Measurements from ENCODE around the gene LLGL2.

The LLGL2 gene

DNA sequence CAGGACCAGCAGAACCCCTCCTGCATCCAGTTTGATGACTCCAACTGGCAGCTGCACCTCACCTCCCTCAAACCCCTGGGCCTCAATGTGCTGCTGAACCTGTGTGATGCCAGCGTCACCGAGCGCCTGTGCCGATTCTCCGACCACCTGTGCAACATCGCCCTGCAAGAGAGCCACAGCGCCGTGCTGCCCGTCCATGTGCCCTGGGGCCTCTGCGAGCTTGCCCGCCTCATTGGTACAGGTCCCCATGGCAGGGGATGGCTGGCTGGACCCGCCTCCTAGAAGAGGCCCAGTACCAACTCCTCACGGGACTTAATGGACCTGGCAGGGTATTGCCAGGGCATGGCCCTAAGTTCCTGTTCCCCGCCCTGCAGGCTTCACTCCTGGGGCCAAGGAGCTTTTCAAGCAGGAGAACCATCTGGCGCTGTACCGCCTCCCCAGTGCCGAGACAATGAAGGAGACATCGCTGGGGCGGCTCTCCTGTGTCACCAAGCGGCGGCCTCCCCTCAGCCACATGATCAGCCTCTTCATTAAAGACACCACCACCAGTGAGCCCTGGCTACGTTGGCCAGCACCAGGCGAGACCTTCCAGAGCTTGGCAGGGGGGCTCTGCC, 32.8 kb upstream of the LLGL2 start:
- H3K9me3 ChIP-seq (ENCODE audit: control extremely low read depth in 1 of 5, control insufficient read depth in 4 of 5, insufficient read depth in 2 of 5, low read depth in 1 of 5, low read length in 4 of 5), result no peaks in the 10 kb centered on the region
- no peaks in the 10 kb centered on the region for H3K27me3 ChIP-seq (replicated peaks in 2 of 5; ENCODE audit: control insufficient read depth in 4 of 5, insufficient read depth in 5 of 5, low read length in 4 of 5)
- no peak overlapping the region for H3K27ac ChIP-seq (ENCODE audit: insufficient read depth in 1 of 2, low read depth in 1 of 2, low read length in 2 of 2, poor library complexity in 1 of 2, severe bottlenecking in 2 of 2)
- CTCF ChIA-PET, result interaction anchor here (1.2 kb wide), 1 partner anchor 21 kb away, joined by 3 read pairs; no protein-coding TSS in a partner anchor
- peaks cover 1 to 22% (median 14%) of the 10 kb centered on the region in 4 experiments for H3K4me1 ChIP-seq (ENCODE audit: control extremely low read depth in 1 of 4, control insufficient read depth in 4 of 4, insufficient read depth in 4 of 4, low read length in 3 of 4)
- no peak overlapping the region for H3K4me3 ChIP-seq (ENCODE audit: control insufficient read depth in 1 of 7, extremely low read depth in 1 of 7, insufficient read depth in 4 of 7, low read depth in 2 of 7, low read length in 6 of 7)
- 91% methylated on average over 12 of the region's 23 CpGs for WGBS (ENCODE audit: insufficient coverage)
- POLR2A ChIA-PET, result no interaction called here
- no peak for DNase-seq
- peaks cover 2 to 73% (median 51%) of the 10 kb centered on the region in 4 experiments for H3K36me3 ChIP-seq (ENCODE audit: control insufficient read depth in 4 of 4, insufficient read depth in 4 of 4, low read length in 3 of 4)

DNA sequence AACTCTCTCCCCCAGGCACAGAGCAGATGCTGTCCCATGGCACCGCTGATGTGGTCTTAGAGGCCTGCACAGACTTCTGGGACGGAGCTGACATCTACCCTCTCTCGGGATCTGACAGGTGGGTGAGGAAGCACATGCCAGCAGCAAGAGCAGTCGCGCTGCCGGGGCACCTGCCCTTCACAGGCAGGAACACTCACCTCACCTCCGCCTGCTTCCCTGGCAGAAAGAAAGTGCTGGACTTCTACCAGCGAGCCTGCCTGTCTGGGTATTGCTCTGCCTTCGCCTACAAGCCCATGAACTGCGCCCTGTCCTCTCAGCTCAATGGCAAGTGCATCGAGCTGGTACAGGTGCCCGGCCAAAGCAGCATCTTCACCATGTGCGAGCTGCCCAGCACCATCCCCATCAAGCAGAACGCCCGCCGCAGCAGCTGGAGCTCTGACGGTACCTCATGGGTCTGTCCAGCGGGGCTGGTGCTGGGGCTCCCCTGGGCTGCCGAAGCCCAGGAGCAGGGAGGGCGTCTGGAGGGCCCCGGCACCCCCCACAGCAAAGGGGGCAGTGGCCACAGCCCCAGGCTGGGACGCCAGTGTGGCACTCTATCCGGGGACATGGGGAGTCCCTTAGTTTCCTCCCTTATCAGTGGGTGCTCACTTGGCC, 31.9 kb upstream of the LLGL2 start:
- CTCF ChIA-PET, result interaction anchor here (1.1 to 1.7 kb wide), 2 partner anchors 10 to 23 kb away, joined by 3 to 5 read pairs; partner anchors contain the start of gene TSEN54
- Histone ChIP-seq H3K36me3 (ENCODE audit: control insufficient read depth in 4 of 4, insufficient read depth in 4 of 4, low read length in 3 of 4) (peaks cover 2 to 73% (median 56%) of the 10 kb centered on the region in 4 experiments), H3K27me3 (replicated peaks in 2 of 5; ENCODE audit: control insufficient read depth in 4 of 5, insufficient read depth in 5 of 5, low read length in 4 of 5) (no peaks in the 10 kb centered on the region), H3K4me1 (ENCODE audit: control extremely low read depth in 1 of 4, control insufficient read depth in 4 of 4, insufficient read depth in 4 of 4, low read length in 3 of 4) (peaks cover 3 to 22% (median 15%) of the 10 kb centered on the region in 4 experiments), H3K27ac (ENCODE audit: insufficient read depth in 1 of 2, low read depth in 1 of 2, low read length in 2 of 2, poor library complexity in 1 of 2, severe bottlenecking in 2 of 2) (no peak overlapping the region), H3K4me3 (ENCODE audit: control insufficient read depth in 1 of 7, extremely low read depth in 1 of 7, insufficient read depth in 4 of 7, low read depth in 2 of 7, low read length in 6 of 7) (no peak overlapping the region), H3K9me3 (ENCODE audit: control extremely low read depth in 1 of 5, control insufficient read depth in 4 of 5, insufficient read depth in 2 of 5, low read depth in 1 of 5, low read length in 4 of 5) (no peaks in the 10 kb centered on the region)
- POLR2A ChIA-PET, result interaction anchor here (0.6 kb wide), 1 partner anchor 8 kb away, joined by 3 read pairs; no protein-coding TSS in a partner anchor
- no peak for DNase-seq
- WGBS (ENCODE audit: insufficient coverage), result 98% methylated on average over 17 of the region's 23 CpGs

DNA sequence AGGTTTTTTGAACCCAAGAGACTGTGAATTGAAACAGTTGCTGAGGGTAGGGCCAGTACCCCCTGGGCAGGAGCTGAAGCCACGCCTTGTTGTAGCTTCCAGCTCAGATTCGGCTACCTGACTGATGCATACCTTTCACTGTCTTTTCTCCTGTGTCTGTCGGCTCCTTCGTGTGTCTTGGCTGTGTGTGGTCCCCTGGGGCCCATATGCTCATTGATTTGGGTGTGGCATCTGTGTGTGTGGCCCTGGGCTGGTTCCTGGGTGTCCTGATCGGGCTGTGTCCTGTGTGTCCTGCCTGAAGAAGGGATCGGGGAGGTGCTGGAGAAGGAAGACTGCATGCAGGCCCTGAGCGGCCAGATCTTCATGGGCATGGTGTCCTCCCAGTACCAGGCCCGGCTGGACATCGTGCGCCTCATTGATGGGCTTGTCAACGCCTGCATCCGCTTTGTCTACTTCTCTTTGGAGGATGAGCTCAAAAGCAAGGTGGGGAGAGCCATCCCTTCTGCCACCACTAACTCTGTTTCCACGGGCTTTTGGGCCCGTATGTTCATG, 31.1 kb upstream of the LLGL2 start:
- POLR2A ChIA-PET, result no interaction called here

DNA sequence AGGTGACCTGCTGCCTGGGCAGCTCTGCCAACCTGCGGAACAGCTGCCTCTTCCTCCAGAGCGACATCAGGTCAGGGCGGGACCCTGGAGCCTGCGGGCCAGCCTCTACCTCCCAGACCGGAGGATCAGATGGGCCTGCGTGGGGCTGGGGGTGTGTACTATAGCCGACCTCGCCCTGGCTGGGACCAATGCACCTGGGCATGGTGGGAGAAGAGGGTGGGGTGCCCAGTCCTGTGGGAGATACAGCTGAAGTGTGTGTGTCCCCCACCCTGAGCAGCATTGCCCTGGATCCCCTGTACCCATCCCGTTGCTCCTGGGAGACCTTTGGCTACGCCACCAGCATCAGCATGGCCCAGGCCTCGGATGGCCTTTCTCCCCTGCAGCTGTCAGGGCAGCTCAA, 29.5 kb upstream of the LLGL2 start:
- Histone ChIP-seq H3K36me3 (ENCODE audit: control insufficient read depth in 4 of 4, insufficient read depth in 4 of 4, low read length in 3 of 4) (peaks cover 2 to 91% (median 65%) of the 10 kb centered on the region in 4 experiments), H3K4me1 (ENCODE audit: control extremely low read depth in 1 of 4, control insufficient read depth in 4 of 4, insufficient read depth in 4 of 4, low read length in 3 of 4) (peaks cover 3 to 28% (median 20%) of the 10 kb centered on the region in 4 experiments), H3K4me3 (ENCODE audit: control insufficient read depth in 1 of 7, extremely low read depth in 1 of 7, insufficient read depth in 4 of 7, low read depth in 2 of 7, low read length in 6 of 7) (no peak overlapping the region), H3K27me3 (replicated peaks in 2 of 5; ENCODE audit: control insufficient read depth in 4 of 5, insufficient read depth in 5 of 5, low read length in 4 of 5) (no peaks in the 10 kb centered on the region), H3K27ac (ENCODE audit: insufficient read depth in 1 of 2, low read depth in 1 of 2, low read length in 2 of 2, poor library complexity in 1 of 2, severe bottlenecking in 2 of 2) (no peak overlapping the region), H3K9me3 (ENCODE audit: control extremely low read depth in 1 of 5, control insufficient read depth in 4 of 5, insufficient read depth in 2 of 5, low read depth in 1 of 5, low read length in 4 of 5) (no peaks in the 10 kb centered on the region)
- WGBS (ENCODE audit: insufficient coverage), result 100% methylated on average over 11 of the region's 11 CpGs
- ChIA-PET CTCF (interaction anchor here (0.9 to 1.4 kb wide), 2 partner anchors 9 to 63 kb away, joined by 3 read pairs; no protein-coding TSS in a partner anchor), POLR2A (interaction anchor here (0.5 kb wide), 1 partner anchor 36 kb away, joined by 5 read pairs; no protein-coding TSS in a partner anchor)
- DNase-seq, result no peak

More for the DNA sequence above, 31.1 kb upstream of the LLGL2 start:
- H3K27ac ChIP-seq (ENCODE audit: insufficient read depth in 1 of 2, low read depth in 1 of 2, low read length in 2 of 2, poor library complexity in 1 of 2, severe bottlenecking in 2 of 2), result no peak overlapping the region
- no peak overlapping the region for H3K4me3 ChIP-seq (ENCODE audit: control insufficient read depth in 1 of 7, extremely low read depth in 1 of 7, insufficient read depth in 4 of 7, low read depth in 2 of 7, low read length in 6 of 7)
- H3K36me3 ChIP-seq (ENCODE audit: control insufficient read depth in 4 of 4, insufficient read depth in 4 of 4, low read length in 3 of 4), result peaks cover 2 to 80% (median 58%) of the 10 kb centered on the region in 4 experiments
- DNase-seq, result no peak
- no peaks in the 10 kb centered on the region for H3K9me3 ChIP-seq (ENCODE audit: control extremely low read depth in 1 of 5, control insufficient read depth in 4 of 5, insufficient read depth in 2 of 5, low read depth in 1 of 5, low read length in 4 of 5)
- WGBS (ENCODE audit: insufficient coverage), result 97% methylated on average over 11 of the region's 14 CpGs
- H3K4me1 ChIP-seq (ENCODE audit: control extremely low read depth in 1 of 4, control insufficient read depth in 4 of 4, insufficient read depth in 4 of 4, low read length in 3 of 4), result peaks cover 3 to 23% (median 23%) of the 10 kb centered on the region in 4 experiments
- CTCF ChIA-PET, result interaction anchor here (1.1 to 1.7 kb wide), 2 partner anchors 9 to 22 kb away, joined by 3 to 5 read pairs; partner anchors contain the start of gene TSEN54
- no peaks in the 10 kb centered on the region for H3K27me3 ChIP-seq (replicated peaks in 2 of 5; ENCODE audit: control insufficient read depth in 4 of 5, insufficient read depth in 5 of 5, low read length in 4 of 5)

DNA sequence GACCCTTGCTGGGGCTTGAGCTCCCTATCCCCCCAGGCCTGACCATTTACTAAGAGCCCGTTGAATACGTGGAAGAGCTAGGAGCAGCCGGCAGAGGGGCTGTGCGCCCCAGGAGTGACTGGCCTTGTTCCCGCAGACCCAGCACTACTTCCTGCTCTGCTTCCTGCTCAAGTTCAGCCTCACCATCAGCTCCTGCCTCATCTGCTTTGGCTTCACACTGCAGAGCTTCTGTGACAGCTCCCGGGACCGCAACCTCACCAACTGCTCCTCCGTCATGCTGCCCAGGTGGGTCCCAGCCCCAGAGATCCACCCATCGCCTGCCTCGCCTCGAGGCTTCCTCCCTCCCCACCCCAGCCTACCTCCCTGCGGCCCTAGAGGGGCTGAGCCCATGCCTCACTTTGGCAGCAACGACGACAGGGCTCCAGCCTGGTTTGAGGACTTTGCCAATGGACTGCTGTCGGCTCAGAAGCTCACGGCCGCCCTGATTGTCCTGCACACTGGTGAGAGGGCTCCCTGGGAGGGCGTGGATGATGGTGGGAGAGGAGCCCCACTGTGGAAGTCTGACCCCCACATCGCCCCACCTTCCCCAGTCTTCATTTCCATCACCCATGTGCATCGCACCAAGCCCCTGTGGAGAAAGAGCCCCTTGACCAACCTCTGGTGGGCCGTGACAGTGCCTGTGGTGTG, 27.3 kb upstream of the LLGL2 start:
- peaks cover 2 to 71% (median 53%) of the 10 kb centered on the region in 4 experiments for H3K36me3 ChIP-seq (ENCODE audit: control insufficient read depth in 4 of 4, insufficient read depth in 4 of 4, low read length in 3 of 4)
- peak overlapping the region in 1 of 2 experiments; percentile 2 for H3K27ac ChIP-seq (ENCODE audit: insufficient read depth in 1 of 2, low read depth in 1 of 2, low read length in 2 of 2, poor library complexity in 1 of 2, severe bottlenecking in 2 of 2)
- ChIA-PET POLR2A (interaction anchor here (0.5 to 1.2 kb wide), 3 partner anchors 11 to 42 kb away, joined by 3 to 4 read pairs (median 3); partner anchors contain the start of gene TMEM94), CTCF (interaction anchor here (0.6 to 2.7 kb wide), 16 partner anchors 10 to 207 kb away, joined by 3 to 18 read pairs (median 4); partner anchors contain the start of genes LLGL2, TMEM94 and TSEN54)
- WGBS (ENCODE audit: insufficient coverage), result 4% methylated on average over 13 of the region's 21 CpGs
- H3K4me3 ChIP-seq (ENCODE audit: control insufficient read depth in 1 of 7, extremely low read depth in 1 of 7, insufficient read depth in 4 of 7, low read depth in 2 of 7, low read length in 6 of 7), result peak overlapping the region in 3 of 7 experiments; percentile 13 to 33 (median 25)
- no peaks in the 10 kb centered on the region for H3K9me3 ChIP-seq (ENCODE audit: control extremely low read depth in 1 of 5, control insufficient read depth in 4 of 5, insufficient read depth in 2 of 5, low read depth in 1 of 5, low read length in 4 of 5)
- peaks cover 3 to 28% (median 19%) of the 10 kb centered on the region in 4 experiments for H3K4me1 ChIP-seq (ENCODE audit: control extremely low read depth in 1 of 4, control insufficient read depth in 4 of 4, insufficient read depth in 4 of 4, low read length in 3 of 4)
- peak; percentile 36 to 73 (median 68) for DNase-seq
- H3K27me3 ChIP-seq (replicated peaks in 2 of 5; ENCODE audit: control insufficient read depth in 4 of 5, insufficient read depth in 5 of 5, low read length in 4 of 5), result no peaks in the 10 kb centered on the region

DNA sequence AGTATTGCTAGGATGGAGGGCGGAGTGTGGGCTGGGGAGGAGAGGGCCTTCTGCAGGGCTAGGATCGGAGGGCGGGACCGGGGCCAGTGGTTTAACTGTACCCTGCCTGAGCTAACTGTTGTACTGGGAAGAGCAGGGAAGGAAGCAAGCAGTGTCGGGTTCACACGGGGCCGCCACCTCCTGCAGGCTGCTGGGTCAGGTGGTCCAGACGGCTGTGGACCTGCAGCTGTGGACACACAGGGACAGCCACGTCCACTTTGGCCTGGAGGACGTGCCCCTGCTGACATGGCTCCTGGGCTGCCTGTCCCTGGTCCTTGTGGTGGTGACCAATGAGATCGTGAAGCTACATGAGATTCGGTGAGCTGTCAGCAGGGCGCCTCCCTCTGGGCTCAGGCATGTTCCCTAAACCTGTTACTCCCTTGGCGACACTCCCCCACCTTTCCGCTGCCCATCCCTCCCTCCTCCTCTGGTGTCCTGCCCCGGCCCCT, 26.7 kb upstream of the LLGL2 start:
- peak in 2 of 3 donors; percentile 9 to 12 for DNase-seq
- peaks cover 2 to 66% (median 47%) of the 10 kb centered on the region in 4 experiments for H3K36me3 ChIP-seq (ENCODE audit: control insufficient read depth in 4 of 4, insufficient read depth in 4 of 4, low read length in 3 of 4)
- no peaks in the 10 kb centered on the region for H3K9me3 ChIP-seq (ENCODE audit: control extremely low read depth in 1 of 5, control insufficient read depth in 4 of 5, insufficient read depth in 2 of 5, low read depth in 1 of 5, low read length in 4 of 5)
- peak overlapping the region in 1 of 2 experiments; percentile 25 for H3K27ac ChIP-seq (ENCODE audit: insufficient read depth in 1 of 2, low read depth in 1 of 2, low read length in 2 of 2, poor library complexity in 1 of 2, severe bottlenecking in 2 of 2)
- H3K4me1 ChIP-seq (ENCODE audit: control extremely low read depth in 1 of 4, control insufficient read depth in 4 of 4, insufficient read depth in 4 of 4, low read length in 3 of 4), result peaks cover 3 to 28% (median 19%) of the 10 kb centered on the region in 4 experiments
- WGBS (ENCODE audit: insufficient coverage), result 59% methylated on average over 8 of the region's 16 CpGs
- peak overlapping the region in 2 of 7 experiments; percentile 13 to 25 for H3K4me3 ChIP-seq (ENCODE audit: control insufficient read depth in 1 of 7, extremely low read depth in 1 of 7, insufficient read depth in 4 of 7, low read depth in 2 of 7, low read length in 6 of 7)
- CTCF ChIA-PET, result interaction anchor here (0.6 to 2.7 kb wide), 13 partner anchors 9 to 208 kb away, joined by 3 to 18 read pairs (median 4); partner anchors contain the start of genes TMEM94 and TSEN54
- H3K27me3 ChIP-seq (replicated peaks in 2 of 5; ENCODE audit: control insufficient read depth in 4 of 5, insufficient read depth in 5 of 5, low read length in 4 of 5), result no peaks in the 10 kb centered on the region
- POLR2A ChIA-PET, result interaction anchor here (0.5 to 1.2 kb wide), 4 partner anchors 11 to 134 kb away, joined by 3 to 4 read pairs (median 4); partner anchors contain the start of gene TMEM94

Measured in common myeloid progenitor, CD34-positive (primary cell).